ENCODE results near the gene STK11. TPM values are rescaled to one million over a fixed set of nuclear protein-coding genes. Genes with fewer than 3 reads are reported as not detected.

STK11 gene
- total and polyA plus RNA-seq, 10 donors: 44.0 to 107 (median 74.5) TPM

DNA sequence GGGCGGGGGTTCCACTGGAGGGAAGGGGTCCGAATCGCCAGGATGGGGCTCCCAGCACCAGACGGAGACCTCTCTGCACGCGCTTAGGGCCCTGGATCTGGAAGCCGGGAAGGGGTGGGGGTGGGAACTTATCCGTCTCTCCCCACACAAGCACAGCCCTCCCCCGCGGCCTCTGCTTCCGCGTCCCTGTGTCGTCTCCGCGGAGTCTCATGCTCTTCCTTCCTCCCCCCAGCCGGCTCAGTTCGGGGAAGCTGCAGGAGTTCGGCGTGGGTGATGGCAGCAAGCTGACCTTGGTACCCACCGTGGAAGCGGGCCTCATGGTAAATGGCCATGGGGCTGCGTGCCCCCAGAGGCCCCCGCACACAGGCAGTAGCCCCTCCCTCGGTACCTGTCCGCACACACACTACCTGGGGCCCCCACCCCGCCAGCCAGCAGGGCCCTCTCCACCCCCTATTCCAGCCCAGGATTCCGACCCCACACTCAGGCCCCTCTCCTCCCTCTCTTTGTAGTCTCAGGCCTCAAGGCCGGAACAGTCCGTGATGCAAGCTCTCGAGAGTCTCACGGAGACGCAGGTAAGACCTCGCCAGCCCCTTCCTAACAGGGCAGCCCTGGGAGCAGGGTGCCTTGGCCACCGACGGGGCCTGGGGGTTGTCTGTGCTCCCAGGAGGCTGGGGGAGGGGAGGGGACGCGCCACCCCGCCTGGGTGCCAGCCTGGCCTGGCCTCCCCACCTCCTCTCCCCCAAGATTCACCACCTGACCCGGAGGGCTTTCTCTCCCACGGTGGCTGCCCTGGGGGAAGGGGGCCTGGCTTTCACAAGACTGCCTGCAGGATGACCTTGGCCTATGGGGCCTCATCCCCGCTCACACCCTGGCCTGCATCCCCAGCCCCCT is 46.0 kb downstream of the STK11 start:
- H3K27me3 ChIP-seq (replicated peaks in 1 of 7): no peaks in the 10 kb centered on the region
- H3K27ac ChIP-seq: peak overlapping the region; percentile 95 to 100 (median 99)
- peaks cover 42 to 74% (median 66%) of the 10 kb centered on the region in 6 donors for H3K4me1 ChIP-seq
- TF ChIP-seq POLR2AphosphoS5 (IDR thresholded peaks at IDR 0.05) (peak; percentile 84 to 86 (median 86)), POLR2A (IDR thresholded peaks at IDR 0.05) (peak in 1 of 3 donors; percentile 59)
- TF ChIP-seq, protein P1, sequence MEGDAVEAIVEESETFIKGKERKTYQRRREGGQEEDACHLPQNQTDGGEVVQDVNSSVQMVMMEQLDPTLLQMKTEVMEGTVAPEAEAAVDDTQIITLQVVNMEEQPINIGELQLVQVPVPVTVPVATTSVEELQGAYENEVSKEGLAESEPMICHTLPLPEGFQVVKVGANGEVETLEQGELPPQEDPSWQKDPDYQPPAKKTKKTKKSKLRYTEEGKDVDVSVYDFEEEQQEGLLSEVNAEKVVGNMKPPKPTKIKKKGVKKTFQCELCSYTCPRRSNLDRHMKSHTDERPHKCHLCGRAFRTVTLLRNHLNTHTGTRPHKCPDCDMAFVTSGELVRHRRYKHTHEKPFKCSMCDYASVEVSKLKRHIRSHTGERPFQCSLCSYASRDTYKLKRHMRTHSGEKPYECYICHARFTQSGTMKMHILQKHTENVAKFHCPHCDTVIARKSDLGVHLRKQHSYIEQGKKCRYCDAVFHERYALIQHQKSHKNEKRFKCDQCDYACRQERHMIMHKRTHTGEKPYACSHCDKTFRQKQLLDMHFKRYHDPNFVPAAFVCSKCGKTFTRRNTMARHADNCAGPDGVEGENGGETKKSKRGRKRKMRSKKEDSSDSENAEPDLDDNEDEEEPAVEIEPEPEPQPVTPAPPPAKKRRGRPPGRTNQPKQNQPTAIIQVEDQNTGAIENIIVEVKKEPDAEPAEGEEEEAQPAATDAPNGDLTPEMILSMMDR (IDR thresholded peaks at IDR 0.05 in 8 of 11, conservative IDR thresholded peaks at IDR 0.05 in 3 of 11): peak in 1 of 11 experiments; percentile 6
- intact Hi-C loops (cut with DNase I; ENCODE audit: low total_unique reads): no loop called here
- peaks cover 8 to 60% (median 45%) of the 10 kb centered on the region in 6 donors for H3K36me3 ChIP-seq
- 0 to 2% (median 1%) methylated on average over 20 to 41 of the region's 41 CpGs for WGBS, 5 donors
- H3K4me3 ChIP-seq: peak overlapping the region; percentile 91 to 99 (median 98)
- no peaks in the 10 kb centered on the region for H3K9me3 ChIP-seq
- DNase-seq: peak; percentile 96

DNA sequence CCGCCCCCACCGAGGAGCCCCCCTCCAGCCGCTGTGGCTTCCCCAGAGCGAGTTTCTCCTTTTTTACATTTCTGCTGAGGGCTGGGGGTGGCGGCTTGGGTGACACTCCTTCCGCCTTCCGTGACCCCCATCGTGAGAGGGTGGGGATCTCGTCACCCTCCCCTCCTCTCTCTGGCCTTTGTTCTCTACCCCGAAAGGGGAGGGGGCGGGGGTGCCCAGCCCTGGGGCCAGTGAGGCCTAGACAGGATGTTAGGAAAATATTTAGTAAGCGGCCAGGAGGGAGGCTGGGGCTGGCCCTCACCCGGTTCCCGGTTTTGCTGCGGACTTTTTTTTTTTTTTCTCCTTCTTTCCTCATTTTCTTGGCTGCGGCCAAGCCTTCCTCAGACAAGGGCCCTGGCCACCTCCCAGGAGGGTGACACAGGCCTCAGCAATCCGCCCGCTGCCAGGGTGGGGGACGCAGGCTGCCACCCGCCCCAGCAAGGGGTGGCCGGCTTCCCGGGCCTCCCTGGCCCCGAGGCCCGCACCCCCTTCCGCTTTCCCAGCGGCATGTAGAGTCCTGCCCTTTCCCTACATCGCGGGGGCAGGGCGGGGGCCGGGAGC is 46.7 kb downstream of the STK11 start:
- WGBS, 5 donors: 1% methylated on average over 24 to 30 of the region's 30 CpGs
- peak overlapping the region; percentile 95 to 100 (median 99) for H3K27ac ChIP-seq
- peaks cover 48 to 74% (median 70%) of the 10 kb centered on the region in 6 donors for H3K4me1 ChIP-seq
- intact Hi-C loops (cut with DNase I; ENCODE audit: low total_unique reads): no loop called here
- peak; percentile 96 for DNase-seq
- no peaks in the 10 kb centered on the region for H3K9me3 ChIP-seq
- peaks cover 8 to 68% (median 52%) of the 10 kb centered on the region in 6 donors for H3K36me3 ChIP-seq
- H3K27me3 ChIP-seq (replicated peaks in 1 of 7): no peaks in the 10 kb centered on the region
- H3K4me3 ChIP-seq: peak overlapping the region; percentile 91 to 99 (median 98)
- TF ChIP-seq, protein P1 (IDR thresholded peaks at IDR 0.05 in 8 of 11, conservative IDR thresholded peaks at IDR 0.05 in 3 of 11): no peak
- peak; percentile 76 to 83 (median 80) for TF ChIP-seq POLR2AphosphoS5 (IDR thresholded peaks at IDR 0.05)

DNA sequence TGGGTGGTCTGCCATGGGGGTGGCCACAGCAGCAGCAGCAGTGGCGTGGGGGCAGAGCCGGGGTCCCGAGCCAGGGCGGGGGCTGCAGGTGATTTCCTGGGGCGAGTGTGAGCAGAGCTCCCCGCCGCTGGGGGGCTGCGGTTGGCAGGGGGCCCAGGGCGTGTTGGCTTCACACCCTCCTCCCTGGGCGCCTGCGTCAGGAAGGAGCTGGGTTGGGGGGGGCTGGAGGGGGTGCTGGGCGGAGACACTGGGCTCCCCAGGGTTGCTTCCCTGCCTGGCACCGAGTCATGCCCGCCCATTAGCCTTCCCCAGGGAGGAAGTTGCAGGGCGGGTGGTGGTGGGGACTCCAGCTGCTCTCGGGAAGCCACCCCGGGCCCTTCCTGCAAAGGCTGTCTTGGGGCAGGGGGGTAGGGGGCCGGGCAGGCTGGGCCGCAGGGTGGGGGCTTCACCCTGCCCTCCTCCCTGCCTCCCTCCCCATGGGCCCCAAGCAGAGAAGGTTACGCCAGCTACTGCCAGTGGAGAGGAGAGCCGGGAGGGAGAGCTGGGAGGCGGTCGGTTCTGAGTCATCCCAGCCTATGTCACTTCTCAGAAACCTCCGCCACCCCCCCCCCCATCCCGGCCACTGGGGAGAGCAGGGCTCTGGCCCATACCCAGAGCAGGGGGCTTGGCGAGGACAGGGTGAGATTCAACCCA is 47.4 kb downstream of the STK11 start:
- peak; percentile 98 for DNase-seq
- intact Hi-C loops (cut with DNase I; ENCODE audit: low total_unique reads): no loop called here
- WGBS, 5 donors: 0 to 1% (median 1%) methylated on average over 9 to 26 of the region's 26 CpGs
- Histone ChIP-seq H3K9me3 (no peaks in the 10 kb centered on the region), H3K36me3 (peaks cover 8 to 74% (median 58%) of the 10 kb centered on the region in 6 donors), H3K4me1 (peaks cover 48 to 74% (median 70%) of the 10 kb centered on the region in 6 donors), H3K27me3 (replicated peaks in 1 of 7) (no peaks in the 10 kb centered on the region), H3K27ac (peak overlapping the region; percentile 95 to 100 (median 99)), H3K4me3 (peak overlapping the region; percentile 91 to 99 (median 98))
- peak; percentile 82 to 91 (median 84) for TF ChIP-seq POLR2AphosphoS5 (IDR thresholded peaks at IDR 0.05)
- TF ChIP-seq, protein P1 (IDR thresholded peaks at IDR 0.05 in 8 of 11, conservative IDR thresholded peaks at IDR 0.05 in 3 of 11): peak in 6 of 11 experiments; percentile 17 to 36 (median 30)
- TF ChIP-seq POLR2A (IDR thresholded peaks at IDR 0.05): no peak
